Thyroid gland (tissue), 4 donors: ENCODE measurements around the gene P2RX6.

Experiments
- CTCF ChIP-seq, 6 experiments: fragments of 200-600 bp in 3 of 6; fragments of 450-650 bp in 3 of 6; sonication (generic) in 3 of 6; IDR thresholded peaks; one replicate each; pipeline ENCODE4 v1.5.1; 2016 to 2019; ENCODE audit warnings: antibody characterized with exemption in 6 of 6, mild to moderate bottlenecking in 2 of 6, inconsistent platforms in 1 of 6, moderate library complexity in 1 of 6
- POLR2A ChIP-seq, 2 donors: fragments of 450-650 bp; IDR thresholded peaks; one replicate each; pipeline ENCODE4 v1.6.1; 2017; ENCODE audit warnings: antibody characterized with exemption in 2 of 2, mild to moderate bottlenecking in 2 of 2, moderate library complexity in 1 of 2

GRCh38 chr22:20972933-20973577 is 41.9 kb upstream of the P2RX6 start:
- TF ChIP-seq CTCF (IDR thresholded peaks at IDR 0.05) = no peak
- TF ChIP-seq POLR2A (IDR thresholded peaks at IDR 0.05) = no peak
